HTR-8/SVneo (cell line): Measurements from ENCODE around the gene GABRB1.
"Not testable (repeated sequence)": the region's sequence is repeated elsewhere in the genome, so short reads cannot be mapped to it uniquely, and the experiment has no call there.

Experiments used
- DNase-seq: peaks from one replicate; pipeline ENCODE4 v3.0.0; 2011; ENCODE audit warnings: low spot score, mixed read lengths; ENCODE audit not compliant: insufficient read length
- FAIRE-seq: peaks from 2 replicates; lab custom pipeline; 2011; peaks lifted over from hg19 to GRCh38; lab: Jason Lieb, UNC

The GABRB1 gene

GRCh38 chr4:47373174-47373573, 341.8 kb downstream of the GABRB1 start:
- FAIRE-seq: no peak
- DNase-seq: no peak

GRCh38 chr4:47373709-47374108, 342.3 kb downstream of the GABRB1 start:
- DNase-seq (no peak), FAIRE-seq (no peak)

GRCh38 chr4:47374477-47374876, 343.1 kb downstream of the GABRB1 start:
- DNase-seq (peak; percentile 65), FAIRE-seq (peak; percentile 49)

- not testable (repeated sequence) for FAIRE-seq, DNase-seq
Observed at GRCh38 chr4:47378021-47378530, 346.7 kb downstream of the GABRB1 start.

- DNase-seq (no peak), FAIRE-seq (no peak)
Observed at GRCh38 chr4:47381172-47381571, 349.8 kb downstream of the GABRB1 start.

DNA sequence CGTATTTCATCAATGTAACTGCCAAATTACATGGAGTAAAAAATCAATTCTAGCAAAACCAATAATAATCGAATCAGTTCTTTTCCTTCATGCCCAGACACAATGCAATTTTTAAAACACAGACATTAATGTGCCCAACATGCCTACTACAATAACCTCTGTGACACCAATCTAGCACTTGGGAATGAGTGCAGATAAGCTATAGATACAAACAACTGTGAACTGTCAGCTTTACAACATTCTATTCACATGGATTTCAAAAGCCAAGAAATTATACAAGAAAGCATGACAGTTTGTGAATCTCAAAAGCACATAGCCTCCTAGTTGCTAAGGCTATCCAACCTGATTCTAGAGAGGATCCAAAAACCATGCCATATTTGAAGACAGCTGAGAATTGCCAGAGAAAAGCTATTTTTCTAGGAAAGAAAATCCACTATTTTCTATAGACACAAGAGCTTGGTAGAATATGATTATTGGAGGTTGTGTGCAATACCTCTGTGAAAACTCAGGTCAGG, 351.5 kb downstream of the GABRB1 start:
- no peak for DNase-seq
- FAIRE-seq: no peak

DNA sequence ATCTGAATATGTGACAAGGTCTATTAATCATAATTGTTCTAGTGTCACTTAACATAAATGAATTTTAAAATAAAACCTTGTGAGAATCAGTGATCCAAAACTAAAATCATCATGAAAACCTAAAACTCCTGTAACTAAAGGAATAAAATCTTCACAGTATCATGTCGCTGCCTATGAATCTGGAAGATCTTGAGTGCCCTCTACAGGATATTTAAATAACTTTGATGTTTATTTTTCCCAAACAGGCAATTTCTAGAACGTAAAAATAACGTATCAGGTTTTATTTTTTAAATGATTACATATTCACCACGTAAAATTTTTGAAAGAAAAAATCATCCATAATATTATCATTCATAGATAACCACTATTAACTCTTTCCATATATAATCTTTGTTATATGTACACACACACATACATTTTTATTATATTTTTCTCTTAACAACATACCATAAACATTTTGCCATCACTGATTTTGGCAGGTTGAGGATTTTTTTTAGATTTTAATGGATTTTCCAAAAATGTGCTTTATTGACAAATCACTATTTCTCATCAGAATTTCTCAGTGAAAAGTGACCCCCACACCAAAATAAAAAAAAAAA, 352.6 kb downstream of the GABRB1 start:
- FAIRE-seq: no peak
- peak; percentile 32 for DNase-seq

- FAIRE-seq: no peak
- DNase-seq: no peak
Observed at GRCh38 chr4:47386146-47386545, 354.8 kb downstream of the GABRB1 start.

DNA sequence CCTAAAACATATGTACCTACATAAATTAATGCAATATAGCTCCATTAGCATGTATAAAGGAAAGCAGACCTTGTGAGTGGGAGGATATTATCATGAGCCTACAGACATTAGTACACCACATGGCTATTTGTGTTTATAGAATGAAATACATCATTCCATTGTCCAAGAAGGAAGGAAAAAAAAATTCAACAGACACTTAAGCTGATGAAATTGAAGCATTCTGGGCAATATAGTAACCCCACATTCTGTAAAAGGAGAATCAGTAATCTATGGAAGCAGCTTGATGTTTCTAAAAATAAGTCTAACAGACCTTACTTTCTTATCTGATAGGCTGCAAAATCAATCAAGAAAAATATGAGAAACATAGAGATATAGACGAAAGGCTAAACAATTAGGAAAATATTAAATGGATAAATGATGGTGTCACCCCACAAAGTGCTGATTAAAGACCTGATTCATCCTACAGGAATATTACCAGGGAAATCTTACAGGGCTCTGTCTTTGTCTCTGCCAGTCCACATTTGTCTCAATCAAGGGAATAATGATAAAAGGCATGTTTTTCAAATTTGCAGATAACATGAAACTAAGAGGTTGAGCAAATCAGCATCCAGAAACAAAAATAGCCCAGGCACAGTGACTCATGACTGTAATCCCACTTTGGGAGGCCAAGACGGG, 355.3 kb downstream of the GABRB1 start:
- FAIRE-seq: no peak
- DNase-seq: no peak

GRCh38 chr4:47390428-47391125, 359.2 kb downstream of the GABRB1 start:
- FAIRE-seq: no peak

DNA sequence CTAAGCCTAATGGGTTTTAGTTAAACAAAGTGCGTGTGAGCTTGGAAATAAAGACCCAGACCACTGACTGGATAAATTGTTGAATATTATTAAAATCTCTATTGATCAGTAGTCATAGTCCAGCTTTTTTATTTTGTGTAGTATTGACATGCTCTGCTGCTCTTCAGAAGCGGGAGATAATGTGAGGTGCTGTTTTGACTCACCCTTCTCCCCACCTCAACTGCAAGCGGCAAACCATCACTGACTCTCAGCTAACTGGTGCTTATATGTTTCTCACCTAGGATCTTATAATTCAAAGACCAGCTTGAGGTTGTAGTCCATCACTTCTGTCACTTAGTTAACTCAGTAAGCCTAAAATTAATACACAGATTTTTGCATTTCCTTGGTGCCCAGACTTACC, 359.9 kb downstream of the GABRB1 start:
- no peak for FAIRE-seq
- DNase-seq: no peak

More at GRCh38 chr4:47390428-47391125, 359.2 kb downstream of the GABRB1 start:
- no peak for DNase-seq

GRCh38 chr4:47406408-47406807, 375.0 kb downstream of the GABRB1 start:
- DNase-seq (no peak), FAIRE-seq (no peak)

GRCh38 chr4:47410271-47410670, 378.9 kb downstream of the GABRB1 start:
- DNase-seq: no peak
- FAIRE-seq: no peak

GRCh38 chr4:47413521-47413920, 382.2 kb downstream of the GABRB1 start:
- DNase-seq (no peak), FAIRE-seq (no peak)

GRCh38 chr4:47415719-47416118, 384.4 kb downstream of the GABRB1 start:
- DNase-seq (no peak), FAIRE-seq (no peak)

- DNase-seq (no peak), FAIRE-seq (no peak)
Observed at GRCh38 chr4:47418147-47418546, 386.8 kb downstream of the GABRB1 start.

GRCh38 chr4:47419296-47419695, 387.9 kb downstream of the GABRB1 start:
- DNase-seq (no peak), FAIRE-seq (no peak)

DNA sequence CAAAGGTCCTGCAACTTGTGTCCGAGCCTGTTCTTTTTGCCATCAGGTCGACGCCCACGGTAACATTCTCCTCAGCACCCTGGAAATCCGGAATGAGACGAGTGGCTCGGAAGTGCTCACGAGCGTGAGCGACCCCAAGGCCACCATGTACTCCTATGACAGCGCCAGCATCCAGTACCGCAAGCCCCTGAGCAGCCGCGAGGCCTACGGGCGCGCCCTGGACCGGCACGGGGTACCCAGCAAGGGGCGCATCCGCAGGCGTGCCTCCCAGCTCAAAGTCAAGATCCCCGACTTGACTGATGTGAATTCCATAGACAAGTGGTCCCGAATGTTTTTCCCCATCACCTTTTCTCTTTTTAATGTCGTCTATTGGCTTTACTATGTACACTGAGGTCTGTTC, 394.3 kb downstream of the GABRB1 start:
- DNase-seq (no peak), FAIRE-seq (no peak)

DNA sequence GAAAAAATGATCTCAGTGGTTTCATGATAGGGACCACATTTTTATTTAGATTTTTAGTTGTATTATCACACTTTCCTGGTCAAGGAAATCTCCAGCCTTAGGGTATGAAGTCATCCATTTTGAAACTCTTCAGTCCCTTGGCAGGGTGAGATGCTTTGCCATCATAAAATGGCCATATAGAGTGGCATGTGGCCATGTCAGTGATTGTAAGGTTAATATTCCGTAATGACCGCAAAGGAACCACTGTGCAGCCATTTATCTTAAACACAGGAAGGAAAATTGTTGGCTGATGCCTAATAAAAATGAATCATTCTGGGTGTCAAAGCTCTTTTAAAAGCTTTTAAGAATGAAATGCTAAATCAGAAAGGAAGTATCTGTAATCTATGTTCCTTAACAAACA, 396.6 kb downstream of the GABRB1 start:
- no peak for DNase-seq
- no peak for FAIRE-seq

GRCh38 chr4:47432749-47433148, 401.4 kb downstream of the GABRB1 start:
- no peak for DNase-seq

DNA sequence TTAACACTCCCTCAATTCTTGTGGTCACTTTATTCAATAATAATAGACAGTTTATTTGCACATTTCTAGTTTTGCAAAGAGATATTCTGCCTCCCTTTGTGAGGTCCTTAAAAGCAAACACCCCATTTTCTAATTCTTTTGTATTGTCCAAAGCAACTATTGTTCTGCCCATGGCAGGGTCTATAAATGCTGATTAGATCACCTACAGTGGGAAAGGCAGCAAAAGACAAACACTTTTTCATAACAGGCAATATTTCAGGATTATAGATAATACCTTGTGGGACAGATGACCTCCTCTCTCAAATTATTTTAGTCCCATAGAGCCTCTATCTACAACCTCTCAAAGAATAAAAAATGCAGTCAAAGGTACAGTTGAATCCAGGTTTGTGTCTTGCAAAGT, 403.6 kb downstream of the GABRB1 start:
- DNase-seq (no peak), FAIRE-seq (no peak)

More at GRCh38 chr4:47432749-47433148, 401.4 kb downstream of the GABRB1 start:
- FAIRE-seq: no peak
